NCI-H748 (cell line): ENCODE data around the gene CLDN14.
A peak's percentile ranks its signal among the peaks of the same experiment; 100 is the strongest.

Experiments
- DNase-seq: peaks from one replicate; lab custom pipeline; 2025; ENCODE audit not compliant: unreplicated experiment; lab: John Stamatoyannopoulos, UW

Gene CLDN14

DNA sequence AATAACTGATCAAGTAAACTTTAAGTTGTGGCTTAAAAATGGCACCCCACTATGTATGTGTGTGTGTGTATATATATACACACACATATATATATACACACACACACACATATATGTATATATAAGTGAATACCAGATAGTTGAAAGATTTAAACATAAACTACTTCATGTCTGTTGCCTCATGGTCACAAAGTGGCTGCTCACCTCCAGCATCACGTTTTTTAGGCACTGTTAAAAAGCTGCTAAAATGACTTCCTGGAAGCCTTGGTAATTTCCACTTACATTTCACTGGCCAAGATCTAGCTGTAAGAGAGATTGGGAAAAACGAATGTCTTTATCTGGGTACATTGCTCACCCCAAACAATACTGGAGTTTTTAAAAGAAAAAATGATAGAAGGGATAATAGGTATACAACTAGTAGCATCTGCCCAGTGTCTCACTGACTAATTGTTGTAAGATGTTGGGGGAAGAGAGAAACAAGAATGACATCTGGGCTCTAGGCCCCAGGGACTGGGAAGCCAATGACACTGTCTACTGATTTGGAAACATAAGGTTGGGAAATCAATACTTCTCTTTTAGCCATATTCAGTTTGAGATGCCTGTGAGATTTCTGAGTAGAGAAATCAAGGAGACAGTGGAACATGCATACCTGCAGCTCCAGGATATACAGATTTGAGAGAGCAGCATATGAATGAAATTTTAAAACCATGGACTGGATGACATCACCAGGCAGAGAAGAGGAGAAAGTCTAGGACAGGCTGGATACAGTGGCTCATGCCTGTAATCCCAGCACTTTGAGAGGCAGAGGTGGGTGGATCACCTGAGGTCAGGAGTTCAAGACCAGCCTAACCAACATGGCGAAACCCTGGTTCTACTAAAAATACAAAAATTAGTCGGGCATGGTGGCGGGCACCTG, 42.8 kb downstream of the CLDN14 start:
- DNase-seq = no peak

DNA sequence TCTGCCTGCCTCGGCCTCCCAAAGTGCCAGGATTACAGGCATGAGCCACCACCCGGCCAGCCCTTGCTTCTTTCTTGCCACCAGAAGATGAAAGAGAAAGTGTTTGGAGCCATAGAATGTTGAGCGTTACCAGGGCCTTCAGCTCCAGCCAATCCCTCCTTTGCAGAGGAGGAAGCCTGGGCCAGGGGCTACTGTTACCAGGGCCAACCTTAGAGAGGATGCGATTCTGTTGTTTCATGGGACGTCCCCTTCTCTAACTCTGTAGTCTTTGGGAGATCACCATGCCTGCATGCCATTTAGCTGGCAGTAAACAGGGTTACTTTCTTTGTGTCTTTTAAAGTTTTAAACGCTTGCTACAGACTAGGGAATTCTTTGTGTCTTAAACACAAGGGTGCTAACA, 45.8 kb downstream of the CLDN14 start:
- DNase-seq = no peak

DNA sequence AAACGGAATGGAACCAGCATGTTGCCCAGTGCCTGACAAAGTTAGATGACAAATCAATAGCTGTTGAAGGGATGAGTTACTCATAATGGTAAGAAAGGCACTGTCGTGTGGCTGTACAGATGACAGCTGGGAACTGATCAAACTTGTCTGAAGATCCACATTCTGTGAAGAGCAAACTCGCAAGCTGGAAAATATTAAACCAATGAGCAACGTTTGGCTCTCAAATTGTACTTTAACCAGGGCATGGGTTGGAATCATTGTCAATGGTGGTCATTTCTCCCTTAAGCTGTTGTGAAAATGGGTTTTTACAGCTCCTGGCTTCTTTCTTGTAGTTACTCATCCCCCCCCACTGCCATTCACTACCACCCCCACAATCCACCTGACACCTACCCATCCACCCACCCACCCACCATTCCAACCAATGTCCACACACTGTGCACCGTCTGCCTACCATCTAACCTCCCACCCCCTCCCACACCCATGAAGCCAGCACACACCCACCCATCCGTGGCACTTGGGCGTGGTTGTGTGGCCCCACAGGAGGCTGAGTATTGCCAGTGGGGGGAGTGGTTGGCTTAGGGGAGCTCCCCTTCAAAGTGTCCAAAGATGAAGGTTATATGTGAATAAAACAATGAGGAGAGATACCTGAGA, 46.7 kb downstream of the CLDN14 start:
- DNase-seq = no peak

DNA sequence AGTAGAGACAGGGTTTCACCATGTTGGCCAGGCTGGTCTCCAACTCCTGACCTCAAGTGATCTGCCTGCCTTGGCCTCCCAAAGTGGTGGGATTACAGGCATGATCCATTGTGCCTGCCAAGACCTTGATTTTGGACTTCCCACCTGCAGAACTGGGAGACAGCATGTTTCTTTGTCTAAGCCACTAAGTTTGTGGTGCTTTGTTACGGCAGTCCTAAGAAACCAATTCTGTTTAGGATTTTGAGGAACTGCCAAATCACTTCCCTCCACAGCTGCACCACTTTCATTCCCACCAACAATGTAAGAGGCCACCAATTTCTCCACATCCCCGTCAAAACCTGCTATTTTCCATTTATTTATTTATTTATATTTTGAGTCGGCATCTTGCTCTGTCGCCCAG, 48.7 kb downstream of the CLDN14 start:
- DNase-seq = no peak

DNA sequence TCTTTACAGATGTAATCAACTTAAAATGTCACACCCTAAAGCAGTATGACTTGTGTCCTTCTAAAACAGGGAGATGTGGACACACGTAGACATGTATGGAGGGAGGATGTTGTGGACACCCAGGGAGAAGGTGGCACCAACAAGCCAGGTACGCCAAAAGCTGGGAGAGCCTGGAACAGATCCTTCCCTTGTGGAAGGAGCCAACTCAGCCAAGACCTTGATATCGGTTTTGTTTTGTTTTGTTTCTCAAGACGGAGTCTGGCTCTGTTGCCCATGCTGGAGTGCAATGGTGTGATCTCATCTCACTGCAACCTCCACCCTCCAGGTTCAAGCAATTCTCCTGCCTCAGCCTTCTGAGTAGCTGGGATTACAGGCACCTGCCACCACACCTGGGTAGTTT, 49.1 kb downstream of the CLDN14 start:
- DNase-seq = no peak

DNA sequence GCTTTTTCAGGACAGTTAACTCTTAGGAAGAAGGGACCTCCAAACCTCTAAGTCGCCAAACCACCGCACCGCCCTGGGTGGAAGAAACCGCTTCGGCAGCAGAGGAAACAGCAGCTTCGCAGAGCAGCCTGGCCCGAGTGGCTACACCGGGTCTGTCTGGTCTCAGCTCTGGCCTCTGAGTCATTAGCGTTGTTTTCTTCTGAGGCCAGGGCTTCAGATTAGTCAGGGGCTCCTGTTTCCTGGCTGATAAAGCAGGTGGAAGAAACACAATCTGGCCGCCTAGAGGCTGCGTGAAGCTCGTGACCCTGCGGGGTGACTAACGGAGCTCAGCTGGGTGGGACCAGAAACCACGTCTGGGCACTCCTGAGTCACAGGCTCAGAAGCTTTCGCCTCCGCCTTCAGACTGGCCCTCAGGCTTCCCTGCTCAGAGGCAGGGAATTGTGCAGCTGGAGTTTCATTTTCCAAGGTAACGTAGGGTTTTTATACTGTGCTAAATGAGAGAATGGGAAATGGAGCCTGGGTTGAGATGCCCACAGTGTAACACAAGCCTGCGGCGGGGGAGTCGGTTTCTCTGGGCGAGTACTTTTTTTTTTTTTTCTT, 49.9 kb downstream of the CLDN14 start:
- peak; percentile 13 for DNase-seq

DNA sequence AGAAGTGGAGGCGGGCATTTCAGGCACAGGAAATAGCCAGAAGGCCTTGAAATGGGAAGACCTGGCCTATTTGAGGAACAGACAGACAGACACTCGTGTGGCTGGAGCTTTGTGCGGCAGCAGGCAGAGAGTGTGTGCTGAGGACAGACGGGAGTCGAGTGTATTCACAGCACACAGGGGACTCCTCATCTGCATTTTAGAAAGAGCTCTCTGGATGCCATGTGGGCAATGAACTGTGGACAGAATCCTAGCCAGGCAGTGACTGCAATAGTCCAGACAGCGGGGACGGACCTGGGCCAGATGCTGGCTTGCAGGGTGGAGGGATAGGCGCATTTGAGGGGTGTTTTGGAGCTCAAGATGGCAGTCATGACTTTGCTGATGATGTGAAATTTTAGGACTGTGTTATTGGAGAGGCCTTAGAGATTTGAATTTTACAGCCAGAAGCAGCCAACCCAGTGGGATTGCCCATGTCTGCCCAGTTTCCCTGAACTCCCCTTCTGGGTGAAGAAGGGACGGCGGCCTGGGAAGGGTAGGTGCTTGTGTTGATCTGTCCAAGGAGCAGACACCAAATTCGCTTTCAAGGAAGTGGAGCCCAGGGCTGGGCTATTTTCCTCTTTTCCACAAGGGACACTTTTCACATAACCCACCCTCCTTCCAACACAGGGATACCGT, 51.0 kb downstream of the CLDN14 start:
- no peak for DNase-seq

DNA sequence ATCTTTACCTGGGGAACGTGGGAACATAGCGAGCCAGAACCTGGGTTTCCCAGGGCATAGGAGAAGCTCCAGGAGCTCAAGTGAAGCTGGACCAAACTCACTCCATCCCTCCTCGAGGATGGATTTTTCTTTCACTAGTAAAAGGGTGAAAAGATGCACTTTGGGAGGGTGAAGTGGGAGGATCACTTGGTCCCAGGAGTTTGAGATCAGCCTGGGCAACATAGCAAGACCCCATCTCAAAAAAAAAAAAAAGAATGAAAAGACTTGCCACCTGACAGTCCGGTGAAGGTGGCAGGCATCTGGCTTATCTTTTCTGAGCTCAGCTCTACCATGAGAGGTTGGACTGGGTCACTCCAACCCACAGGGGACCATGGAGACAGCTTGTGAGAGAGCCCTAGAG, 52.4 kb downstream of the CLDN14 start:
- no peak for DNase-seq

DNA sequence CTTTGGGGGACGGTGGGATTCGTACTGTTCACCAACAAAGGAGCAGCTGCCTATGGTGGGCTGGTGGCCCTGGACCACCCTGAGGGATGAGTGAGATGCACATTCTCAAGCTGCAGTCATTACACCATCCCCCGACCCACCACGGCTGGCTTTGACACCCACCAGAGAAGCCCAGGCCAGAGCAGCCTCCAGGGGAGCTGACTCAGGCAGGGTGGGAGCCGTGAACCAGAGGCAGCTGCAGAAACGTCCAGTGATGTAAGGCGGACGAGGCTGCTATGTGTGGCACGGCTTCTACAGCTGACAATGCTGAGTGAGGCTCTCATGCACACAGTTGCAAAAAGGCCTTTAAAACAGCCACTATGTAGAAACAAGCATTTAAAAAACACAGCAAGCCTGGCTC, 54.6 kb downstream of the CLDN14 start:
- no peak for DNase-seq

DNA sequence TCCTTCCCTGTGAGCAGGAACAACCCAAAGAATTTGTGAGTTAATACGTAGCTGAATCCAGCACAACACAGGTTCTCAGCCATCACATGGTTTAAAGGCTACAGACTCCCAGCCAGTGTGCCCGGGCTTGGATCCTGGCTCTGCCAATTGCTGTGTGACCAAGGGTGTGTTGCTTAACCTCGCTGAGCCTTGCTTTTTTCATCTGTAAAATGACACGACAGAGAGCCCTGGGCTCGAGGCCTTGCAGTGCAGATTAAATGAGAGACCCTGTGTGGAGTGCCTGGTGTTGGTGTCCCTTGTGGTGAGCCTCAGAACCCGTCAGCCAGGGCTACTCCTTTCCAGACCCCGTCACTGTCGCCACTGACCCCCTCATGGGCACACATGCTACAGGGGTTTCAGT, 55.3 kb downstream of the CLDN14 start:
- DNase-seq = no peak

DNA sequence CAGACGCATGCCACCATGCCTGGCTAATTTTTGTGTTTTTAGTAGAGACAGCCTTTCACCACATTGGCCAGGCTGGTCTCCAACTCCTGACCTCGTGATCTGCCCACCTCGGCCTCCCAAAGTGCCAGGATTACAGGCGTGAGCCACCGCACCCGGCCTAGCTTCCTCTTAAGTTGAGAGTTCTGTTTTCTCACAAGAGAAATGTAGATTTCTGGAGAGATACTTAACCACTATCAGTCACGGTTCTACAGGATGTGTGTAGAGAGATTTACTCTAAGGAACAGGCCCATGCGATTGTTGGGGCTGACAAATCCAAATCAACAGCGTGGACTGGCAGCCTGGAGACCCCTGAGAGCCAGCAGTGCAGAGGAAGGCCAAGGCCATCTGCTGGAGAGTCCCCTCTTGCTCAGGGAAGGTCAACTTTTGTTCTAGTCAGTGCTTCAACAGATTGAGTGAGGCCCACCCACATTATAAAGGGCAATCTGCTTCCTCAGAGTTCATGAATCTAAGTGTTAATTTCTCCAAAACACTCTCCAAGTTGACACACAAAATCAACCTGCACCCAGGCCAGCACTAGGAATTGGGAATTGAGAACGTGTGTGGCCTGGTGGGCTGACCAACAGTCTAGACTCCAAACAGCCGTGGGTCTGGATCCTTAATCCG, 56.0 kb downstream of the CLDN14 start:
- DNase-seq = no peak

DNA sequence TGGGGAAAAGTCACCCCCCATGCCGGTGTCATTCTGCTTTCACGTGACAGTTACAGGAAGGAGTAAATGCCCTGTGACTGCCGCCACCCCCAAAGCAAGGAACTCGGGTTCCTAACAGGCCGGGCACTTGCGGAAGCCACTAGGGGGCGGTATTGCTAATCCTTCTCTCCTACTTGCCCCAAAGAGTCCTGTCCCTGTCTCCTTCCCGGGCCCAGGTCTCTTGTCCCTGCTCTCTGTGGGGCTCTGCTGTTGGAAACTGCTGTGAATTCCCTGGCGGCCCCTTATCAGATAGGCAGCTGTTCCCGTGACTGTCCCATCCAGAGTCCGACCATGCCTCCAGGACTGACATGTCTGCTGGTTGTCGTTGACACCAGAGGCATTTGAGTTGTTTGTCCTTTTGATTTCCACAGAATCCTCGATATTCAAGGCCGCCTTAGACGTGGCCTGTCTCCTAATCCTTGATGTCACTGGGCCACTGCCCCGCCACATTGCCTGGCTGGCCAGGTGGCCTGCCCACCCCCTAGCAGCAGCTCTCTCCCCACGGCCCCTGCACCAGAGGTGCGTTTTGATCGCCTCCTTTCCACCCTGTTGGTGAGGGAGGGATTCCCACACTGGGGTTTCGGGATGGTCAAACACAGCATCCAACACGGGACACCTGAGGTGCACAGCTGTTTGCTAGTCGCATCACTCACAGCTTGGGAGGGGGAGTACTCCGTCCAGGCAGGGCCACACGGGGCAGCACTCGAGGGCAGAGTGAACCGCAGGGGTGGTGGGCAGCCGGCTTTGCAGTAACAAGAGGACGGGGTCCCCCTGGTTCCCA, 57.4 kb downstream of the CLDN14 start:
- peak; percentile 41 for DNase-seq

DNA sequence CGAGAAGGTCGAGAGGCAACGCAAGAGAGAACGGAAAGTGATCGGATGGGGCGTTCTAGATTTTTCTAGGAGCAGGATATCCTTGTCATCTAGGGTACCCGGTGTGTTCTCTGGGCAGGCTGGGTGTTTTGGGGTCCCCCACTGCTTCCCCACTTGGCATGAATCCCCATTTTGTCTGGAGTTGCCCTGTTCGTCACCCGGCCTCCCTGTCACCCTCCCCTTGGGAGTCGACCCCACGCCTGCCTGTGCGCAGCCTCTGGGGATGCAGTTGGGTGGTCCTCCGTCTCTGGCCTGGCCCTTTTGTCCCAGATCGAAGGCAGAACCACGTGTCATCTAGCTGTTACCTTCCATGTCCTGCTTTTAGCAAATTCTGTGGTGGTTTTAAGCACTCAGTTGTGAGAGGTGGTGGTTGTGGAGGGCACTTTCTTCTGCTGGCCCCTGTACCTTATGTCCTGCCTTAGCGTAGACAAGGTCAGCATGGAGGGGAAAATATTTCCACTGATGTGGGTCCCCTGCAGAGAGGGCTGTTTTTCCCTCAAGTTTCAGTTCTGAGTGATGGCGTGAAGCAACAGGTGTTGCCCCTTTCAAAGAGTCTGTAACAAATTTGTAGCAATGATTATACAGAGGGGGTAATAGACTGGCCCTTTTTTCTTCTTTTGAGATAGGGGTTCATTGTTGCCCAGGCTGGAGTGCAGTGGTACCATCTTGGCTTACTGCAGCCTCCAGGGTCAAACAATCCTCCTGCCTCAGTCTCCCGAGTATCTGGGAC, 59.2 kb downstream of the CLDN14 start:
- no peak for DNase-seq

DNA sequence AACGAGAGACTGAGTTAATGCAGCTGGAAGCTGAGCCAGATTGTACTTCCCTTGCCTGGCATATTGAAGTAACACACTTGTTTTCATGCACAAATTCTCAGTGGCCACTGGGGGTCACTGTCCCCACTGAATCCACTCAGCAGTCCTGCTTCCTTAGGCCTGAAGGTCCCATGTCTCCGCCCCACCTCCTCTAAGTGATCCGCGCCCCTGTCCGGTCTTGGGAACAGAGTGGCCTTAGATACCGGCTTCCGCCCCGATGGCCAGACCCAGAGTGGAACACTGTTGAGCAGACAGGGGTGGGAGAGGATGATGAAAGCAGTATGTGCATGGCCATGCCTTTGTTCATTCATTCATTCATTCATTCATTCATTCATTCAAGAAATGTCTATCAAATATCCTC, 59.9 kb downstream of the CLDN14 start:
- DNase-seq = peak; percentile 73

DNA sequence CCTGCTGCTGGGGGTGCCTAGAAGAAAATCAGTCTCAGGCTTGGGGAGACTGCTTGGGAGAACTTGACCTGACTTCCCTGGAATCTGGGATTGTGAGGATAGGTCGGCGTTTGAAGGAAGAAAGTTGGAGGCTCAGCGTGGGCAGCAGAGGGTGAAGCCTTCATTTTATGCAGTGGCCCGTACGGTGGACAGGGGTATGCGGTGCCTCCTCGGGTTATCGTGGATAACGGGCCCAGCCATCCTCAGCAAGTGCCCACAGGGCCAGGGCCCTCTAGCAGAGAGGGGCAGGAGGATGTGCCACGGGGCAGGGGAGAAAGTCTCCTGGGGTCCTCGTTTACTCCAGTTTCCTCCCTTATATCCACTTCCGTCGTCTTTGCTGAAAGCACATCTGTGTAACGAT, 60.7 kb downstream of the CLDN14 start:
- no peak for DNase-seq

DNA sequence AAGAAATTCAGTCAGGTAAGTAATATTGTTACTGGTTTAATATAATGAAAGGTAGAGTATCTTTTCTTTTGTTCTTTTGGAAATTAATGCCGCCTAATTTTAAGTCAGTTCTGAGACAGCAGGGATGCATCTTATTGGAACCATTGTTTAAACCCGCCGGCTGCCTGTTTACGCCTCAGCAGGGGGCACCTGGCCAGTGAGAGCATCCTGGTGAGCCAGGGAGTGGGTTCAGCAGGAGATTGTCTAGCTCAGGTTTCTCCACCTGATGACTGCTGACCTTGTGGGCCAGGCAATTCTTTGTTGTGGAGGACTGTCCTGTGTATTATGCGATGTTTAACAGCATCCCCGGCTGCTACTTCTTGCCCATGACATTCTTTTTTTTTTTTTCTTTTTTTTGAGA, 64.5 kb downstream of the CLDN14 start:
- peak; percentile 30 for DNase-seq

DNA sequence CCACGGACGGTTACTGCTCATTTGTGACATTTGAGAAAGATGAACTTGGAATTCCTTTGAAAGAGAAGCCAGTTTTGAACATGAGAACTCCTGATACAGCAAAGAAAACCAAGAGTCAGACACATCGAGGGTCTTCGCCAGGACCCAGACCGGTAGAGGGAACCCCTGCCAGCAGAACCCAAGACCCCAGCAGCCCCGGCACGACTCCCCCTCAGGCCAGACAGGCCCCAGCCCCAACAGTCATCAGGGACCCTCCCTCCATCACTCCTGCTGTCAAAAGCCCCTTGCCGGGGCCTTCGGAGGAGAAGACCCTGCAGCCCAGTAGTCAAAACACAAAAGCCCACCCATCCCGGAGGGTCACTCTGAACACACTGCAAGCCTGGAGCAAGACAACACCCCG, 67.0 kb downstream of the CLDN14 start:
- no peak for DNase-seq

DNA sequence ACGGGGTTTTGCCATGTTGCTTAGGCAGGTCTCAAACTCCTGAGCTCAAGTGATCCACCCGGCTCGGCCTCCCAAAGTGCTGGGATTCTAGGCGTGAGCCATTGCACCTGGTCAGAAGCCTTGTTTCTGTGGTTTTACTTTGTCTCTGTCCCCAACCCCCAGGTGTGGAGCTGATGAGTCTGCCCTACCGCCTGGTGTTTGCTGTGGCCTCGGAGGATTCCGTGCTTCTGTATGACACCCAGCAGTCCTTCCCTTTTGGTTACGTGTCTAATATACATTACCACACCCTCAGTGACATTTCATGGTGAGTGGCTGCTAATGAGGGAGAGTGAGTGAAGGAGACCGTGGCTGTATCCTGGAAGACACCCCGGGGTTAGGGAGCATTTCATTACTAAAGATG, 68.6 kb downstream of the CLDN14 start:
- no peak for DNase-seq
